Colonic mucosa (tissue), 4 donors: ENCODE measurements around the gene TAF3. TPM values are rescaled to one million over a fixed set of nuclear protein-coding genes. Genes with fewer than 3 reads are reported as not detected.
"Not testable (repeated sequence)": the region's sequence is repeated elsewhere in the genome, so short reads cannot be mapped to it uniquely, and the experiment has no call there.

Source experiments
- DNase-seq: peaks from one replicate; pipeline ENCODE4 v3.0.0-alpha.2; 2020
- H3K27ac ChIP-seq: fragments of 200-600 bp; one replicate; pipeline ENCODE4 v1.8.0; 2021
- H3K27me3 ChIP-seq: fragments of 200-600 bp; one replicate; pipeline ENCODE4 v1.8.0; 2021
- H3K36me3 ChIP-seq: fragments of 200-600 bp; one replicate; pipeline ENCODE4 v1.8.0; 2021
- H3K4me1 ChIP-seq: fragments of 200-600 bp; one replicate; pipeline ENCODE4 v1.8.0; 2021; ENCODE audit warnings: mild to moderate bottlenecking
- H3K4me3 ChIP-seq: fragments of 200-600 bp; one replicate; pipeline ENCODE4 v1.8.0; 2021
- H3K9ac ChIP-seq, 2 donors: one replicate each; pipeline ENCODE4 v1.7.0; 2013; ENCODE audit warnings: control low read depth in 2 of 2, low read depth in 2 of 2, low read length in 2 of 2
- H3K9me3 ChIP-seq: fragments of 200-600 bp; one replicate; pipeline ENCODE4 v1.8.0; 2021
- CTCF ChIP-seq: fragments of 200-600 bp; IDR thresholded peaks from one replicate; pipeline ENCODE4 v1.8.0; 2022; ENCODE audit warnings: antibody characterized with exemption, mild to moderate bottlenecking
- intact Hi-C: fragments of 100-400 bp; cut with DNase I; formaldehyde crosslinking; loops from one replicate; pipeline ENCODE4 v1.14.1; 2022
- total RNA-seq, 2 donors: library from RNA; stranded (reverse); fragmentation: NEBNext Ultra II Directional in 1 of 2; extraction: Animal tissue kit (Norgen Biotek cat#: 25700) in 1 of 2; gene quantifications; one replicate each; pipeline ENCODE4 v1.2.1, GENCODE V29; 2021
- donor health status: healthy.
- donor health status: DM: no; HTN: no; CAD: no.
- donor health status: DM: no; HTN: no; CAD: no.

The TAF3 gene
- total RNA-seq, 2 donors from 2014 or later, result 4.4 to 6.3 TPM

GRCh38 chr10:8023321-8023720 is 205.0 kb downstream of the TAF3 start:
- Histone ChIP-seq H3K9ac (no peak overlapping the region), H3K4me1 (no peaks in the 10 kb centered on the region), H3K27ac (no peak overlapping the region), H3K36me3 (no peaks in the 10 kb centered on the region), H3K9me3 (no peaks in the 10 kb centered on the region), H3K27me3 (peaks cover 4% of the 10 kb centered on the region), H3K4me3 (no peak overlapping the region)
- TF ChIP-seq CTCF, result no peak
- no peak for DNase-seq
- intact Hi-C loops, result no loop called here

GRCh38 chr10:8023851-8024250 is 205.5 kb downstream of the TAF3 start:
- no peak for DNase-seq
- no peaks in the 10 kb centered on the region for H3K9me3 ChIP-seq
- no peak overlapping the region for H3K9ac ChIP-seq
- TF ChIP-seq CTCF, result no peak
- no peaks in the 10 kb centered on the region for H3K4me1 ChIP-seq
- H3K4me3 ChIP-seq, result no peak overlapping the region
- H3K36me3 ChIP-seq, result no peaks in the 10 kb centered on the region
- intact Hi-C loops, result no loop called here
- H3K27ac ChIP-seq, result no peak overlapping the region
- peaks cover 4% of the 10 kb centered on the region for H3K27me3 ChIP-seq

- Histone ChIP-seq H3K36me3 (no peaks in the 10 kb centered on the region), H3K27ac (no peak overlapping the region), H3K9ac (no peak overlapping the region), H3K9me3 (no peaks in the 10 kb centered on the region), H3K27me3 (peaks cover 6% of the 10 kb centered on the region), H3K4me3 (no peak overlapping the region), H3K4me1 (no peaks in the 10 kb centered on the region)
- no peak for TF ChIP-seq CTCF
- intact Hi-C loops, result no loop called here
- no peak for DNase-seq
Measured at GRCh38 chr10:8026349-8027259, 208.3 kb downstream of the TAF3 start.

- H3K4me1 ChIP-seq, DNase-seq, H3K36me3 ChIP-seq, H3K4me3 ChIP-seq, H3K9ac ChIP-seq, H3K9me3 ChIP-seq, H3K27ac ChIP-seq, intact Hi-C loops: not testable (repeated sequence)
- peaks cover 36% of the 10 kb centered on the region for H3K27me3 ChIP-seq
Measured at GRCh38 chr10:8031211-8031610, 212.9 kb downstream of the TAF3 start.

DNA sequence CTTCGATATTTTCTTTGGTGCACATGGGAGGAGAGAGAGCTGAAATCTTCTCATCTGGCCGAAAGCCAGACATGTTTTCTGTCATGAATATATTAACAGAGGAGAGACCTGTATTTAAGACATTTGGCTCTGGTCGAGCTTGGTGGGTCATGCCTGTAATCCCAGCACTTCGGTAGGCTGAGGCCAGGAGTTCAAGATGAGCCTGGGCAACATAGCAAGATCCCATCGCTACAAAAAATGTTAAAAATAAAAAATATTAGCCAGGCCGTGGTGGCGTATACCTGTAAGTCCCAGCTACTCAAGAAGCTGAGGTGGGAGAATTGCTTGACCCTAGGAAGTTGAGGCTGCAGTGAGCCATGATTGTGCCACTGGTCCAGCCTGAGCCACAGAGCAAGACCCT is 214.3 kb downstream of the TAF3 start:
- intact Hi-C loops, result no loop called here
- Histone ChIP-seq H3K4me1 (no peaks in the 10 kb centered on the region), H3K9ac (no peak overlapping the region), H3K27me3 (peaks cover 47% of the 10 kb centered on the region), H3K4me3 (no peak overlapping the region), H3K36me3 (no peaks in the 10 kb centered on the region), H3K27ac (no peak overlapping the region), H3K9me3 (no peaks in the 10 kb centered on the region)
- DNase-seq, result no peak
- TF ChIP-seq CTCF, result no peak

DNA sequence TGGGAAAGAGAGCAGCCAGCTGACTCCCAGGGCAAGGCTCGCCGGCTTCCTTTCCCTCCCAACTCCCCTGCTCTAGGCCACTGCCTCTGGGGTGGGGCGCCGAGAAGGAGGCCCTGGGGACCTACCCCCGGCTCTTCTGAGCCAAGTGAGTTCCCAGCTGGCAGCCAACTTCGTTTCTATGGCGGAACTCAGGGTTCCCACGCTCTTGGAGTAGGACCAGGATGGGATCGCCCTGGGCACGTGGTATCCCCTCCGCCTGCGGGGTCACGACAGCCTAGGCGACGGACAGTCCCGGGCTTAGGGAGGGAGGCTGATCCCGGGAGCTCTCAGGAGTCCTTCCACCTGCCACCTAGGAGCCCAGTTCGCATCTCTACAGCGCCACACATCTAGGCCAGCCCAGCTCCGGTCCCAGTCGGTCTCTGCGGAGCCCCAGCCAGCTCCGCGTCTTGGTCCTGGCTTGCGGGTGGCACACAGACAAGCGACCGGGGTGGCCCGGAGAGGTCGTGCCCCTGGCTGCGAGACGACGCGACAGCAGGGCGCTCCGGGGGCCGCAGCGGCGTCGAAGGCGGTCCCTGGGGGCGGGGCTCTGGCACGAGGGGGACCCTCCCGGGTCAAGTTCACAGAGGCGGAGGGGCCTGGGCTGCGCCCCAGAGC is 215.6 kb downstream of the TAF3 start:
- H3K27me3 ChIP-seq, result peaks cover 59% of the 10 kb centered on the region
- no peak for TF ChIP-seq CTCF
- no peaks in the 10 kb centered on the region for H3K9me3 ChIP-seq
- intact Hi-C loops, result no loop called here
- no peak for DNase-seq
- H3K9ac ChIP-seq, result no peak overlapping the region
- H3K4me3 ChIP-seq, result no peak overlapping the region
- H3K36me3 ChIP-seq, result no peaks in the 10 kb centered on the region
- no peak overlapping the region for H3K27ac ChIP-seq
- H3K4me1 ChIP-seq, result no peaks in the 10 kb centered on the region
